Transverse colon (tissue), 4 donors: ENCODE data around the gene IGSF6. TPM values are rescaled to one million over a fixed set of nuclear protein-coding genes. Genes with fewer than 3 reads are reported as not detected.

Experiments
- DNase-seq: peaks from one replicate; pipeline ENCODE4 v3.0.0-alpha.2; 2019
- H3K27ac ChIP-seq, 4 donors: fragments of 200-600 bp; sonication (generic); 2 replicates each; pipeline ENCODE4 v1.5.1; 2016 to 2018; ENCODE audit warnings: inconsistent platforms in 4 of 4
- H3K27me3 ChIP-seq: fragments of 200-600 bp; sonication (generic); 2 replicates; pipeline ENCODE4 v1.5.1; 2017; ENCODE audit warnings: inconsistent platforms
- H3K36me3 ChIP-seq, 4 donors: fragments of 200-600 bp; sonication (generic); 2 replicates each; pipeline ENCODE4 v1.5.1; 2017 to 2019; ENCODE audit warnings: inconsistent platforms in 4 of 4
- H3K4me1 ChIP-seq, 4 donors: fragments of 200-600 bp; sonication (generic); 2 replicates each; pipeline ENCODE4 v1.5.1; 2017 to 2020; ENCODE audit warnings: inconsistent platforms in 4 of 4
- H3K4me3 ChIP-seq, 4 donors: fragments of 200-600 bp; sonication (generic); 1 replicate in 1 of 4; 2 replicates in 3 of 4; pipeline versions ENCODE4 v1.5.1 to v1.6.1; 2017 to 2019; ENCODE audit warnings: inconsistent platforms in 4 of 4
- H3K9me3 ChIP-seq, 2 donors: fragments of 200-600 bp; sonication (generic); 2 replicates each; pipeline ENCODE4 v1.5.1; 2017 to 2019; ENCODE audit warnings: inconsistent platforms in 2 of 2
- EP300 ChIP-seq: sonication (generic); formaldehyde crosslinking; IDR thresholded peaks from one replicate; pipeline ENCODE4 v1.6.1; 2017; ENCODE audit warnings: antibody characterized with exemption, low read depth
- POLR2A ChIP-seq: fragments of 450-650 bp; IDR thresholded peaks from one replicate; pipeline ENCODE4 v1.6.1; 2016; ENCODE audit warnings: antibody characterized with exemption, mild to moderate bottlenecking, moderate library complexity
- POLR2AphosphoS5 ChIP-seq, 3 donors: sonication (generic); formaldehyde crosslinking; IDR thresholded peaks; one replicate each; pipeline ENCODE4 v1.6.1; 2016; ENCODE audit warnings: antibody characterized with exemption in 3 of 3
- WGBS, 2 donors: methylation state at CpG; one replicate each; pipeline ENCODE4 v1.1.5; 2018; ENCODE audit warnings: low coverage in 1 of 2; 5-methylcytosine and 5-hydroxymethylcytosine counted together
- in situ Hi-C, 4 donors: fragments of 200-750 bp; cut with MboI; loops; one replicate each; pipeline versions ENCODE4 v1.15.0 to v1.15.1; 2017; ENCODE audit warnings: low sequenced_read_pairs in 3 of 4, low pct_ligation_motif_present in 1 of 4, low pct_unique_long_range_greater_than_20kb in 1 of 4
- intact Hi-C: fragments of 100-400 bp; cut with DNase I; formaldehyde crosslinking; loops from one replicate; pipeline ENCODE4 v1.15.1; 2023; ENCODE audit warnings: low total_unique reads
- total RNA-seq, 4 donors: library from RNA; depleted of rRNA; stranded (reverse); fragments of >200 nt; gene quantifications; one replicate each; pipeline ENCODE4 v1.1.0, GENCODE V29; 2016
- TF ChIP-seq, protein P1 (sequence below), 5 experiments: fragments of 200-600 bp in 3 of 5; fragments of 450-650 bp in 2 of 5; sonication (generic) in 3 of 5; IDR thresholded peaks; 1 replicate in 2 of 5; 2 replicates in 3 of 5; pipeline ENCODE4 v1.5.1; 2016 to 2017; ENCODE audit warnings: antibody characterized with exemption in 5 of 5, inconsistent platforms in 3 of 5, mild to moderate bottlenecking in 2 of 5, moderate library complexity in 1 of 5

IGSF6 gene
- total RNA-seq, 4 donors from 2014 or later = 1.2 to 2.4 (median 2.2) TPM; not detected in 1

DNA sequence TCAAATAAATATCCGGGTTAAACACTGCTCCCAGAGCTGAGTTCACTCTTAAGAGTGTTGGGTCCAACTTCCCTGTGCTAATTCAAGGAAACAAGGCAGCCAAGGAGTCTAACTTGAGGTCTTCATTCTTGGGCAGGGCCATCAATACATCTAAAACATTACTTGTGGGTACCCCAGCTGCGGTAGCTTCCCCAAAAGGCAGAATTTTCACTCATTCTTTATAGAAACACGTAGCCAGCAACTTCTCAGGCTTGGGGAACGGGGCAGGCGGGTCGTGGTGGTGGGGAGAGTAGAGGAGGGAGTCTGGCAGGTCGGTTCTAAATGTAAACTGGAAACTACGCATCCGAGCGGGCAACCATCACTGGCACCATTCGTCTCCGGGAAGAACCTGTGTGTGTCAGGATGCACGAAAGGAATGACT lies 53.7 kb downstream of the IGSF6 start:
- Histone ChIP-seq H3K36me3 (no peaks in the 10 kb centered on the region), H3K27me3 (no peaks in the 10 kb centered on the region), H3K4me1 (peaks cover 8 to 28% (median 16%) of the 10 kb centered on the region in 4 donors), H3K27ac (peak overlapping the region; percentile 96 to 99 (median 98)), H3K4me3 (peak overlapping the region; percentile 75 to 95 (median 92)), H3K9me3 (no peaks in the 10 kb centered on the region)
- DNase-seq = peak; percentile 31
- in situ Hi-C loops = loop anchor here in 2 of 4 donors (10.0 to 25.0 kb wide), 2 partner anchors 46 to 114 kb away; no protein-coding TSS in a partner anchor
- intact Hi-C loops = no loop called here
- 2 to 3% methylated on average over 5 to 13 of the region's 13 CpGs for WGBS, 2 donors
- TF ChIP-seq, protein P1, sequence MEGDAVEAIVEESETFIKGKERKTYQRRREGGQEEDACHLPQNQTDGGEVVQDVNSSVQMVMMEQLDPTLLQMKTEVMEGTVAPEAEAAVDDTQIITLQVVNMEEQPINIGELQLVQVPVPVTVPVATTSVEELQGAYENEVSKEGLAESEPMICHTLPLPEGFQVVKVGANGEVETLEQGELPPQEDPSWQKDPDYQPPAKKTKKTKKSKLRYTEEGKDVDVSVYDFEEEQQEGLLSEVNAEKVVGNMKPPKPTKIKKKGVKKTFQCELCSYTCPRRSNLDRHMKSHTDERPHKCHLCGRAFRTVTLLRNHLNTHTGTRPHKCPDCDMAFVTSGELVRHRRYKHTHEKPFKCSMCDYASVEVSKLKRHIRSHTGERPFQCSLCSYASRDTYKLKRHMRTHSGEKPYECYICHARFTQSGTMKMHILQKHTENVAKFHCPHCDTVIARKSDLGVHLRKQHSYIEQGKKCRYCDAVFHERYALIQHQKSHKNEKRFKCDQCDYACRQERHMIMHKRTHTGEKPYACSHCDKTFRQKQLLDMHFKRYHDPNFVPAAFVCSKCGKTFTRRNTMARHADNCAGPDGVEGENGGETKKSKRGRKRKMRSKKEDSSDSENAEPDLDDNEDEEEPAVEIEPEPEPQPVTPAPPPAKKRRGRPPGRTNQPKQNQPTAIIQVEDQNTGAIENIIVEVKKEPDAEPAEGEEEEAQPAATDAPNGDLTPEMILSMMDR (IDR thresholded peaks at IDR 0.05) = no peak
- TF ChIP-seq POLR2AphosphoS5 (IDR thresholded peaks at IDR 0.05) = peak in 1 of 3 donors; percentile 16

DNA sequence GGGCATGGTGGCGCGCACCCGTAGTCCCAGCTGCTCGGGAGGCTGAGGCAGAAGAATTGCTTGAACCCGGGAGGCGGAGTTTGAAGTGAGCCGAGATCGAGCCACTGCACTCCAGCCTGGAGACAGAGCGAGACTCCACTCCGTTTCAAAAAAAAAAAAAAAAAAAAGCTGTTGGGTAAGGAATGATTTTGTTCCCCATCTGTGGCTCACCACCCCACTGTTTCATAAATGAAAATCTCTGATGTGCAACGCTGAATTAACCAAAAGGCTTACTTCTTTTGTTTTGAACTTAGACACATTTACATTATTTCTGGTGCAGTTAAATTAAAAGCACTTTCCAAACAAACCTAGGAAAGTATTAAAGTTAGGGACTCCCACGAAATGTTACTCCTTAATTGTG lies 54.2 kb downstream of the IGSF6 start:
- H3K4me1 ChIP-seq = peaks cover 8 to 28% (median 16%) of the 10 kb centered on the region in 4 donors
- no peak overlapping the region for H3K4me3 ChIP-seq
- DNase-seq = no peak
- 90 to 93% methylated on average over 7 to 12 of the region's 12 CpGs for WGBS, 2 donors
- no peaks in the 10 kb centered on the region for H3K27me3 ChIP-seq
- in situ Hi-C loops = loop anchor here in 2 of 4 donors (10.0 to 25.0 kb wide), 2 partner anchors 47 to 114 kb away; no protein-coding TSS in a partner anchor
- H3K36me3 ChIP-seq = no peaks in the 10 kb centered on the region
- intact Hi-C loops = no loop called here
- TF ChIP-seq, protein P1 (IDR thresholded peaks at IDR 0.05) = no peak
- H3K9me3 ChIP-seq = no peaks in the 10 kb centered on the region
- H3K27ac ChIP-seq = peak overlapping the region; percentile 96 to 99 (median 98)

DNA sequence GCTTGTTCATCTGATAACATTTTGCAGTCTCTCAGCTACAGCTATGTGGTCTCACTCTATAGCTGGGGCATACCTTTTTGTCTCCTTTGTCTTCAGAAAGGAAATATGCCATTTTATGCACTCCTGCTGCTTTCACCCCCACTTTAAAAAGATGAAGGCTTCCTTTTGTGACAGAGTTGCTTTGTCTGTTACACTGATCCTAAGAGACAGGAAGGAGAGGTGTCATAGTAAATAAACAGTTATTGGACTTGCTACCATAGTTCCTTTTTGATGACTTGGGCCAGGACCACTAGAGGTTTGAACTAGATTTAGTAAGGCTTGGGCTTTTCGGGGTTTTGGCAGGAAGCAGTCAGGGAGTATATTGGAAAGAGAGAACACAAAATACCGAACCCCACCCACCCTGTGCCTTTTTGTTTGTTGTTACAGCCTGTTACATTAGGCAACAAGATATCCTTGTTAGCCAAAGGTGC lies 54.8 kb downstream of the IGSF6 start:
- intact Hi-C loops (no loop called here), in situ Hi-C loops (loop anchor here in 2 of 4 donors (10.0 to 25.0 kb wide), 2 partner anchors 47 to 115 kb away; no protein-coding TSS in a partner anchor)
- no peak overlapping the region for H3K27ac ChIP-seq
- H3K27me3 ChIP-seq = no peaks in the 10 kb centered on the region
- no peak for TF ChIP-seq POLR2AphosphoS5 (IDR thresholded peaks at IDR 0.05)
- TF ChIP-seq, protein P1 (IDR thresholded peaks at IDR 0.05) = no peak
- no peak for TF ChIP-seq EP300
- no peak for TF ChIP-seq POLR2A
- DNase-seq = no peak
- 86 to 96% methylated on average over 2 of the region's 2 CpGs for WGBS, 2 donors
- H3K4me1 ChIP-seq = peaks cover 8 to 28% (median 16%) of the 10 kb centered on the region in 4 donors
- no peak overlapping the region for H3K4me3 ChIP-seq
- no peaks in the 10 kb centered on the region for H3K36me3 ChIP-seq
- H3K9me3 ChIP-seq = no peaks in the 10 kb centered on the region

DNA sequence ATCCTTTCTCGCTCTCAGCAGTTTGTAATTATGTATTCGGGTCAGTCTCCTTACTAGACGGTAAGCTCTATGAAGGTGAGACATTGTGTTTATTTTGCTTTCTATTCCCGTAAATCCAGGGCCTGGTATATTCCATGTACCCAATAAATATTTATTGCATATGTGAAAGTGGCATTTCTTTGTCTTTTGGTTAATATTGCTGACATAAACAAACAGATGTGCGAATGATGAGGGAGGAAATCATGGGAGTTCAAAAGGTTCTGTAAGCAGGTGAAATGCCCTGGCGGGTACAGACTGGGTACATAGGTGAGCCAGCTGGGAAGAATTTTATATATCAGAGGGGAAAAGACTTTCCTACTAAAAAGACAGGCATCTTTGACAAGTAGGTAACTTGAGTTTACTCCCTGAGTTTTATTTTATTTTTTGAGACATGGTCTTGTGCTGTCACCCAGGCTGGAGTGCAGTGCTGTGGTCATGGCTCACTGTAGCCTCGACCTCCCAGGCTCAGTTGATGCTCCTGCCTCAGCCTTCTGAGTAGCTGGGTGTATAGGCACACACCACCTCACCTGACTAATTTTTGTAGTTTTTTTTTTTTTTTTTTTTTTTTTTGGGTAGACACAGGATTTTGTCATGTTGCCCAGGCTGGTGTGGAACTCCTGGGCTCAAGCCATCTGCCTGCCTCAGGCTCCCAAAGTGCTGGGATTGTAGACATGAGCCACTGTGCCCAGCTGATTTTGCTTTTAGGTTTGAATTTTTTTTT lies 58.7 kb downstream of the IGSF6 start:
- no peak for DNase-seq
- 62 to 68% methylated on average over 7 of the region's 7 CpGs for WGBS, 2 donors
- Histone ChIP-seq H3K36me3 (no peaks in the 10 kb centered on the region), H3K4me3 (no peak overlapping the region), H3K27me3 (no peaks in the 10 kb centered on the region), H3K4me1 (peaks cover 4 to 6% (median 5%) of the 10 kb centered on the region in 4 donors), H3K27ac (no peak overlapping the region), H3K9me3 (no peaks in the 10 kb centered on the region)
- intact Hi-C loops (loop anchor here (5.0 kb wide), 1 partner anchor 104 kb away; no protein-coding TSS in a partner anchor), in situ Hi-C loops (loop anchor here in 2 of 4 donors (5.0 to 25.0 kb wide), 3 partner anchors 44 to 119 kb away; no protein-coding TSS in a partner anchor)
- TF ChIP-seq POLR2A (no peak), POLR2AphosphoS5 (IDR thresholded peaks at IDR 0.05) (no peak), EP300 (no peak)
- TF ChIP-seq, protein P1 (IDR thresholded peaks at IDR 0.05) = no peak
